ENCODE results near the gene TARS2.

The TARS2 gene

GRCh38 chr1:150543500-150544143 lies 56.4 kb downstream of the TARS2 start:
- no peak for DNase-seq

GRCh38 chr1:150544204-150544603 lies 57.0 kb downstream of the TARS2 start:
- no peak for DNase-seq

- no peak for DNase-seq
Observed at GRCh38 chr1:150545486-150546032, 58.3 kb downstream of the TARS2 start.

- DNase-seq, result no peak
Observed at GRCh38 chr1:150546294-150546937, 59.2 kb downstream of the TARS2 start.

GRCh38 chr1:150548324-150548631 lies 61.1 kb downstream of the TARS2 start:
- DNase-seq, result no peak

- DNase-seq, result no peak
Observed at GRCh38 chr1:150548632-150549495, 61.6 kb downstream of the TARS2 start, which contains the start of gene ADAMTSL4. TSS of gene ADAMTSL4 (plus strand) at chr1:150549408. CDS start at chr1:150552289, 2,881 bp downstream.

- no peak for DNase-seq
Observed at GRCh38 chr1:150549496-150550221, 62.4 kb downstream of the TARS2 start.

GRCh38 chr1:150550222-150551050 lies 63.2 kb downstream of the TARS2 start:
- DNase-seq, result no peak

- no peak for DNase-seq
Observed at GRCh38 chr1:150551051-150551783, 64.0 kb downstream of the TARS2 start.

- no peak for DNase-seq
Observed at GRCh38 chr1:150551784-150552127, 64.5 kb downstream of the TARS2 start.

GRCh38 chr1:150552128-150552910 lies 65.1 kb downstream of the TARS2 start:
- DNase-seq, result no peak

GRCh38 chr1:150552911-150553289 lies 65.7 kb downstream of the TARS2 start:
- DNase-seq, result no peak

- DNase-seq, result no peak
Observed at GRCh38 chr1:150553392-150554085, 66.3 kb downstream of the TARS2 start.

- no peak for DNase-seq
Observed at GRCh38 chr1:150554086-150554452, 66.8 kb downstream of the TARS2 start.

- DNase-seq, result no peak
Observed at GRCh38 chr1:150555198-150555970, 68.2 kb downstream of the TARS2 start.

GRCh38 chr1:150555971-150556865 lies 69.0 kb downstream of the TARS2 start:
- no peak for DNase-seq

- DNase-seq, result no peak
Observed at GRCh38 chr1:150557065-150557600, 69.9 kb downstream of the TARS2 start.
